Panc1 (cell line): Measurements from ENCODE around the gene KIAA0930. TPM values are rescaled to one million over a fixed set of nuclear protein-coding genes. Genes with fewer than 3 reads are reported as not detected.

Experiments used
- ATAC-seq: fragments of 200-7000 bp; cut with Tn5 transposase; 2 replicates; pipeline ENCODE4 v1.9.1; 2020; ENCODE audit warnings: mild to moderate bottlenecking, moderate library complexity
- BruUV-seq: library from RNA; stranded (reverse); fragments of 400-500 nt; replicated peaks from 2 replicates; lab custom pipeline; 2021; lab: Mats Ljungman, UMichigan
- CTCF ChIA-PET: fragments of 300-600 bp; sonication (Branson Sonifier 250); formaldehyde crosslinking; loops from one replicate; lab custom pipeline; 2022; ENCODE audit warnings: antibody characterized with exemption; lab: Charles Lee
- POLR2A ChIA-PET: fragments of 300-600 bp; sonication (Branson Sonifier 250); formaldehyde crosslinking; loops from one replicate; lab custom pipeline; 2022; ENCODE audit warnings: antibody characterized with exemption; lab: Charles Lee
- DNase-seq: peaks from one replicate; pipeline ENCODE4 v3.0.0-alpha.2; 2010; ENCODE audit warnings: low read depth, low spot score
- H3K27ac ChIP-seq: 2 replicates; pipeline ENCODE4 v1.5.1; 2011; ENCODE audit warnings: mild to moderate bottlenecking, low read length, inconsistent platforms
- H3K27me3 ChIP-seq: fragments of 200-500 bp; sonication (Bioruptor generic); 2 replicates; pipeline ENCODE4 v1.6.0; 2014; ENCODE audit warnings: low read length, inconsistent platforms; ENCODE audit not compliant: control insufficient read depth, insufficient read depth
- H3K36me3 ChIP-seq: fragments of 200-500 bp; sonication (Bioruptor generic); 2 replicates; pipeline ENCODE4 v1.5.1; 2014; ENCODE audit warnings: inconsistent platforms, mild to moderate bottlenecking, low read length, moderate library complexity; ENCODE audit not compliant: control insufficient read depth, insufficient read depth
- H3K4me1 ChIP-seq: 2 replicates; pipeline ENCODE4 v1.5.1; 2011; ENCODE audit warnings: inconsistent platforms, mild to moderate bottlenecking, low read length, moderate library complexity; ENCODE audit not compliant: control insufficient read depth, insufficient read depth
- H3K4me3 ChIP-seq, 2 experiments: 2 replicates each; pipeline ENCODE4 v1.5.1; 2011 to 2012; ENCODE audit warnings: low read depth in 2 of 2, low read length in 2 of 2, mild to moderate bottlenecking in 2 of 2, inconsistent platforms in 1 of 2, moderate library complexity in 1 of 2
- H3K9me3 ChIP-seq: fragments of 200-500 bp; sonication (Bioruptor generic); 2 replicates; pipeline ENCODE4 v1.5.1; 2014; ENCODE audit warnings: low read depth, mild to moderate bottlenecking, inconsistent platforms, low read length, moderate library complexity; ENCODE audit not compliant: control insufficient read depth, insufficient read depth
- POLR2AphosphoS5 ChIP-seq: IDR thresholded peaks from 2 replicates; pipeline ENCODE4 v1.6.1; 2012; ENCODE audit warnings: mild to moderate bottlenecking, low read depth, low read length, moderate library complexity
- SIN3A ChIP-seq: IDR thresholded peaks from 2 replicates; pipeline ENCODE4 v1.6.1; 2012; ENCODE audit warnings: low read depth, mild to moderate bottlenecking, low read length, moderate library complexity, borderline replicate concordance; ENCODE audit not compliant: insufficient read depth
- TCF7L2 ChIP-seq: IDR thresholded peaks from 2 replicates; pipeline ENCODE4 v1.6.1; 2011; ENCODE audit warnings: mild to moderate bottlenecking, low read depth, low read length, inconsistent platforms
- in situ Hi-C: cut with HindIII; loops from 2 replicates; pipeline ENCODE4 v1.10.0; 2016; ENCODE audit warnings: low sequenced_read_pairs, low pct_unique_long_range_greater_than_20kb
- intact Hi-C: fragments of 100-400 bp; cut with micrococcal nuclease; formaldehyde crosslinking; loops from one replicate; pipeline ENCODE4 v1.10.0; 2022; ENCODE audit not compliant: unreplicated experiment
- total RNA-seq: library from RNA; stranded (reverse); gene quantifications from one replicate; pipeline ENCODE4 v1.2.1, GENCODE V29; 2021; ENCODE audit not compliant: unreplicated experiment
- TF ChIP-seq, protein P1 (sequence below), 2 experiments: IDR thresholded peaks; 2 replicates each; pipeline ENCODE4 v1.6.1; 2011 to 2012; ENCODE audit warnings: low read depth in 2 of 2, control low read depth in 1 of 2, low read length in 1 of 2, mild to moderate bottlenecking in 1 of 2, moderate library complexity in 1 of 2; ENCODE audit not compliant: insufficient read depth in 1 of 2
- TF ChIP-seq, protein P2 (sequence below): fragments of 450-650 bp; IDR thresholded peaks from 2 replicates; pipeline ENCODE4 v1.5.1; 2017; ENCODE audit warnings: mild to moderate bottlenecking

Gene KIAA0930
- total RNA-seq, 1 experiment from 2014 or later: 42.5 TPM

DNA sequence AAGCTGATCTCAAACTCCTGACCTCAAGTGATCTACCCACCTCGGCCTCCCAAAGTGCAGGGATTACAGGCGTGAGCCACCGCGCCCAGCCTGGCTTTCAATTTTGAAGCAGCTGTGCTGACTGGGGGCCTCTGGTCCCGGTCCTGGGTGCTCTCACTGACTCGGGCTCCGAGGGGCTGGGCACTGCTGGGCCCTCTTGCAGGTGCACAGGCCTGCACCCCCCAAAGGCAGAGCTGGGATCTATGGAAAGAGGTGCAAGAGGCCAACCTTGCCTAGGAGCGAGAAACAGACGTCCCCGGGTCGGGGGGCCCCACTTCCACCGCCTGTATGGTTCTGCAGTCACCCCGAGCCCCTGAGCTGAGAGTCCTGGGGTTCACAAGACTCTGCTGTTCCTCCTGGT is 33.2 kb downstream of the KIAA0930 start:
- ChIA-PET CTCF (no interaction called here), POLR2A (no interaction called here)
- Histone ChIP-seq H3K36me3 (no peaks in the 10 kb centered on the region), H3K4me1 (no peaks in the 10 kb centered on the region; the same call in 1 of the 2 replicates), H3K4me3 (no peak overlapping the region), H3K27ac (no peak overlapping the region), H3K9me3 (no peaks in the 10 kb centered on the region), H3K27me3 (no peaks in the 10 kb centered on the region)
- TF ChIP-seq TCF7L2: no peak
- TF ChIP-seq, protein P1, sequence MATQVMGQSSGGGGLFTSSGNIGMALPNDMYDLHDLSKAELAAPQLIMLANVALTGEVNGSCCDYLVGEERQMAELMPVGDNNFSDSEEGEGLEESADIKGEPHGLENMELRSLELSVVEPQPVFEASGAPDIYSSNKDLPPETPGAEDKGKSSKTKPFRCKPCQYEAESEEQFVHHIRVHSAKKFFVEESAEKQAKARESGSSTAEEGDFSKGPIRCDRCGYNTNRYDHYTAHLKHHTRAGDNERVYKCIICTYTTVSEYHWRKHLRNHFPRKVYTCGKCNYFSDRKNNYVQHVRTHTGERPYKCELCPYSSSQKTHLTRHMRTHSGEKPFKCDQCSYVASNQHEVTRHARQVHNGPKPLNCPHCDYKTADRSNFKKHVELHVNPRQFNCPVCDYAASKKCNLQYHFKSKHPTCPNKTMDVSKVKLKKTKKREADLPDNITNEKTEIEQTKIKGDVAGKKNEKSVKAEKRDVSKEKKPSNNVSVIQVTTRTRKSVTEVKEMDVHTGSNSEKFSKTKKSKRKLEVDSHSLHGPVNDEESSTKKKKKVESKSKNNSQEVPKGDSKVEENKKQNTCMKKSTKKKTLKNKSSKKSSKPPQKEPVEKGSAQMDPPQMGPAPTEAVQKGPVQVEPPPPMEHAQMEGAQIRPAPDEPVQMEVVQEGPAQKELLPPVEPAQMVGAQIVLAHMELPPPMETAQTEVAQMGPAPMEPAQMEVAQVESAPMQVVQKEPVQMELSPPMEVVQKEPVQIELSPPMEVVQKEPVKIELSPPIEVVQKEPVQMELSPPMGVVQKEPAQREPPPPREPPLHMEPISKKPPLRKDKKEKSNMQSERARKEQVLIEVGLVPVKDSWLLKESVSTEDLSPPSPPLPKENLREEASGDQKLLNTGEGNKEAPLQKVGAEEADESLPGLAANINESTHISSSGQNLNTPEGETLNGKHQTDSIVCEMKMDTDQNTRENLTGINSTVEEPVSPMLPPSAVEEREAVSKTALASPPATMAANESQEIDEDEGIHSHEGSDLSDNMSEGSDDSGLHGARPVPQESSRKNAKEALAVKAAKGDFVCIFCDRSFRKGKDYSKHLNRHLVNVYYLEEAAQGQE (IDR thresholded peaks at IDR 0.05; ENCODE audit: insufficient read depth in 1 of 2, low read depth in 2 of 2, low read length in 1 of 2): no peak
- TF ChIP-seq, protein P2, sequence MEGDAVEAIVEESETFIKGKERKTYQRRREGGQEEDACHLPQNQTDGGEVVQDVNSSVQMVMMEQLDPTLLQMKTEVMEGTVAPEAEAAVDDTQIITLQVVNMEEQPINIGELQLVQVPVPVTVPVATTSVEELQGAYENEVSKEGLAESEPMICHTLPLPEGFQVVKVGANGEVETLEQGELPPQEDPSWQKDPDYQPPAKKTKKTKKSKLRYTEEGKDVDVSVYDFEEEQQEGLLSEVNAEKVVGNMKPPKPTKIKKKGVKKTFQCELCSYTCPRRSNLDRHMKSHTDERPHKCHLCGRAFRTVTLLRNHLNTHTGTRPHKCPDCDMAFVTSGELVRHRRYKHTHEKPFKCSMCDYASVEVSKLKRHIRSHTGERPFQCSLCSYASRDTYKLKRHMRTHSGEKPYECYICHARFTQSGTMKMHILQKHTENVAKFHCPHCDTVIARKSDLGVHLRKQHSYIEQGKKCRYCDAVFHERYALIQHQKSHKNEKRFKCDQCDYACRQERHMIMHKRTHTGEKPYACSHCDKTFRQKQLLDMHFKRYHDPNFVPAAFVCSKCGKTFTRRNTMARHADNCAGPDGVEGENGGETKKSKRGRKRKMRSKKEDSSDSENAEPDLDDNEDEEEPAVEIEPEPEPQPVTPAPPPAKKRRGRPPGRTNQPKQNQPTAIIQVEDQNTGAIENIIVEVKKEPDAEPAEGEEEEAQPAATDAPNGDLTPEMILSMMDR: no peak
- TF ChIP-seq POLR2AphosphoS5: no peak
- no peak for TF ChIP-seq SIN3A
- DNase-seq (no peak), ATAC-seq (no peak)
- intact Hi-C loops: no loop called here
- in situ Hi-C loops: no loop called here
- BruUV-seq: no TSS peak

DNA sequence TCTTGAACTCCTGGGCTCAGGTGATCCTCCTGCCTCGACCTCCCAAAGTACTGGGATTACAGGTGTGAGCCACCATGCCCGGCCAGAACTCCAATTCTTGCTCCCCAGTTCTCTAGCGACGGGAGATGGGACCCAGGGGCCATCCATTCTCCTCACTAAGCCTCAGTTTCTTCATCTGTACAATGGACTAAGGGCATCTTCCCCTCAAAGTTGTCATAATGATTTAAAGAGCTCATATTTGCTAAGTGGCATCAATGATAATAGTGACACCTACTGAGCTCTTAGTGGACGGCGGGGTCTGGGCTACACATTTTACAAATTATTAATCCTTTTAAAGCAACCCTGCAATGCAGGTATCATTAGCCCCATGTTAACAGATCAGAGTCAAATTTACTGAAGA is 34.5 kb downstream of the KIAA0930 start:
- Histone ChIP-seq H3K27ac (no peak overlapping the region), H3K4me3 (no peak overlapping the region), H3K4me1 (peaks cover 9% of the 10 kb centered on the region), H3K27me3 (no peaks in the 10 kb centered on the region), H3K36me3 (no peaks in the 10 kb centered on the region), H3K9me3 (no peaks in the 10 kb centered on the region)
- no peak for TF ChIP-seq TCF7L2
- TF ChIP-seq SIN3A: no peak
- TF ChIP-seq, protein P1 (IDR thresholded peaks at IDR 0.05; ENCODE audit: insufficient read depth in 1 of 2, low read depth in 2 of 2, low read length in 1 of 2): no peak
- TF ChIP-seq POLR2AphosphoS5: no peak
- TF ChIP-seq, protein P2: no peak
- ChIA-PET POLR2A (no interaction called here), CTCF (interaction anchor here (0.6 to 1.0 kb wide), 2 partner anchors 385 to 795 kb away, joined by 3 read pairs; no protein-coding TSS in a partner anchor)
- intact Hi-C loops: no loop called here
- in situ Hi-C loops: no loop called here
- no peak for ATAC-seq
- DNase-seq: no peak
- BruUV-seq: no TSS peak
